IMR-90 (cell line): ENCODE results near the gene STAP2. TPM values are rescaled to one million over a fixed set of nuclear protein-coding genes. Genes with fewer than 3 reads are reported as not detected.

Source experiments
- ATAC-seq: fragments of 200-7000 bp; cut with Tn5 transposase; 2 replicates; pipeline ENCODE4 v1.9.1; 2020; ENCODE audit warnings: low read depth, mild to moderate bottlenecking, moderate library complexity
- BruUV-seq: library from RNA; stranded (reverse); fragments of 400-500 nt; replicated peaks from 2 replicates; lab custom pipeline; 2021; lab: Mats Ljungman, UMichigan
- CTCF ChIA-PET: fragments of 300-600 bp; formaldehyde crosslinking; extraction: SDS; loops from one replicate; lab custom pipeline; 2021; ENCODE audit warnings: antibody characterized with exemption; lab: Yijun Ruan, JAX
- POLR2A ChIA-PET: fragments of 300-600 bp; sonication (Branson Sonifier 250); formaldehyde crosslinking; loops from one replicate; lab custom pipeline; 2022; ENCODE audit warnings: antibody characterized with exemption; ENCODE audit not compliant: unreplicated experiment; lab: Charles Lee
- DNase-seq: peaks from one replicate; pipeline ENCODE4 v3.0.0; 2013
- H2AFZ ChIP-seq: replicated peaks from 2 replicates; pipeline ENCODE3; 2013; ENCODE audit warnings: low read length, mild to moderate bottlenecking; ENCODE audit not compliant: poor library complexity
- H2AK5ac ChIP-seq: 2 replicates; pipeline ENCODE4 v1.6.1; 2013; ENCODE audit warnings: low read depth, low read length, inconsistent platforms
- H2AK9ac ChIP-seq: replicated peaks from 2 replicates; pipeline ENCODE3; 2013; ENCODE audit warnings: mild to moderate bottlenecking, low read depth, low read length, moderate library complexity; ENCODE audit not compliant: poor library complexity
- H2BK120ac ChIP-seq: 2 replicates; pipeline ENCODE4 v1.6.1; 2013; ENCODE audit warnings: low read depth, low read length, inconsistent platforms
- H2BK15ac ChIP-seq: 3 replicates; pipeline ENCODE4 v1.6.1; 2013; ENCODE audit warnings: low read depth, low read length, inconsistent platforms
- H2BK20ac ChIP-seq: 2 replicates; pipeline ENCODE4 v1.6.1; 2013; ENCODE audit warnings: low read depth, mild to moderate bottlenecking, inconsistent platforms, low read length, moderate library complexity
- H2BK5ac ChIP-seq: 2 replicates; pipeline ENCODE4 v1.6.1; 2013; ENCODE audit warnings: mild to moderate bottlenecking, low read depth, low read length, inconsistent platforms; ENCODE audit not compliant: poor library complexity, severe bottlenecking
- H3K14ac ChIP-seq: replicated peaks from 2 replicates; pipeline ENCODE4 v1.6.1; 2013; ENCODE audit warnings: low read depth, low read length, inconsistent platforms
- H3K18ac ChIP-seq: 2 replicates; pipeline ENCODE4 v1.6.1; 2013; ENCODE audit warnings: low read depth, low read length, control low read depth
- H3K23ac ChIP-seq: 2 replicates; pipeline ENCODE4 v1.6.1; 2013; ENCODE audit warnings: low read depth, low read length, inconsistent platforms
- H3K27ac ChIP-seq: 2 replicates; pipeline ENCODE4 v1.5.1; 2013; ENCODE audit warnings: mild to moderate bottlenecking, control low read depth, low read length; ENCODE audit not compliant: insufficient read depth
- H3K27me3 ChIP-seq: 2 replicates; pipeline ENCODE4 v1.6.1; 2013; ENCODE audit warnings: low read length; ENCODE audit not compliant: control insufficient read depth, insufficient read depth
- H3K36me3 ChIP-seq: 2 replicates; pipeline ENCODE4 v1.6.1; 2013; ENCODE audit warnings: low read length, mixed read lengths; ENCODE audit not compliant: control insufficient read depth, insufficient read depth
- H3K4ac ChIP-seq: 2 replicates; pipeline ENCODE4 v1.6.1; 2013; ENCODE audit warnings: low read depth, low read length, inconsistent platforms
- H3K4me1 ChIP-seq: 2 replicates; pipeline ENCODE4 v1.6.1; 2013; ENCODE audit warnings: low read length, mixed read lengths; ENCODE audit not compliant: control insufficient read depth, insufficient read depth
- H3K4me2 ChIP-seq: 2 replicates; pipeline ENCODE4 v1.6.1; 2013; ENCODE audit warnings: low read depth, mild to moderate bottlenecking, control low read depth, low read length, moderate library complexity
- H3K4me3 ChIP-seq: 2 replicates; pipeline ENCODE4 v1.5.1; 2013; ENCODE audit warnings: low read depth, mild to moderate bottlenecking, control low read depth, low read length, moderate library complexity; ENCODE audit not compliant: insufficient read depth
- H3K56ac ChIP-seq: 2 replicates; pipeline ENCODE4 v1.6.1; 2013; ENCODE audit warnings: low read length, inconsistent platforms; ENCODE audit not compliant: insufficient read depth; ENCODE audit errors: extremely low read depth
- H3K79me1 ChIP-seq, 2 experiments: 2 replicates each; pipeline ENCODE4 v1.6.1; 2013; ENCODE audit warnings: low read length in 2 of 2, inconsistent platforms in 1 of 2, low read depth in 1 of 2
- H3K9ac ChIP-seq: 2 replicates; pipeline ENCODE4 v1.6.1; 2013; ENCODE audit warnings: low read depth, low read length, control low read depth
- H3K9me1 ChIP-seq: 2 replicates; pipeline ENCODE4 v1.6.1; 2013; ENCODE audit warnings: low read length, inconsistent platforms; ENCODE audit not compliant: insufficient read depth
- H3K9me3 ChIP-seq: 2 replicates; pipeline ENCODE4 v1.6.1; 2013; ENCODE audit warnings: low read length; ENCODE audit not compliant: control insufficient read depth, insufficient read depth
- H4K20me1 ChIP-seq: 2 replicates; pipeline ENCODE4 v1.6.1; 2013; ENCODE audit warnings: low read length, inconsistent platforms; ENCODE audit not compliant: insufficient read depth
- H4K5ac ChIP-seq: 2 replicates; pipeline ENCODE4 v1.6.1; 2013; ENCODE audit warnings: mild to moderate bottlenecking, low read depth, low read length, control low read depth
- H4K8ac ChIP-seq, 2 experiments: 2 replicates each; pipeline ENCODE4 v1.6.1; 2013; ENCODE audit warnings: low read depth in 2 of 2, low read length in 2 of 2, control low read depth in 1 of 2, inconsistent platforms in 1 of 2
- H4K91ac ChIP-seq: 2 replicates; pipeline ENCODE4 v1.6.1; 2013; ENCODE audit warnings: low read depth, low read length, inconsistent platforms; ENCODE audit not compliant: insufficient read depth
- CHD1 ChIP-seq: IDR thresholded peaks from 2 replicates; pipeline ENCODE4 v1.6.1; 2012; ENCODE audit warnings: low read depth, low read length, improper control_type of control experiment
- FOS ChIP-seq: fragments of 150-350 bp; IDR thresholded peaks from 2 replicates; pipeline ENCODE4 v1.6.1; 2016; ENCODE audit warnings: low read depth, low read length
- RCOR1 ChIP-seq: IDR thresholded peaks from 2 replicates; pipeline ENCODE4 v1.6.1; 2012; ENCODE audit warnings: mild to moderate bottlenecking, low read length, improper control_type of control experiment; ENCODE audit not compliant: insufficient replicate concordance
- SMC3 ChIP-seq: fragments of 150-350 bp; IDR thresholded peaks from 2 replicates; pipeline ENCODE4 v1.6.1; 2016; ENCODE audit warnings: low read depth, mild to moderate bottlenecking, antibody characterized with exemption, low read length, moderate library complexity
- WGBS, 2 experiments: methylation state at CpG; one replicate each; pipeline versions ENCODE4 v1.1.5 to v1.1.7; 2013; ENCODE audit warnings: missing lambda C conversion rate in 2 of 2; ENCODE audit not compliant: insufficient read length in 1 of 2; ENCODE audit errors: extremely low coverage in 2 of 2; 5-methylcytosine and 5-hydroxymethylcytosine counted together
- dilution Hi-C: fragments of 300-500 bp; cut with HindIII; formaldehyde crosslinking; loops from one replicate; pipeline ENCODE4 v1.14.3; 2018; ENCODE audit warnings: low sequenced_read_pairs; ENCODE audit not compliant: unreplicated experiment
- in situ Hi-C: fragments of 300-500 bp; cut with MboI; formaldehyde crosslinking; loops from 3 replicates; pipeline ENCODE4 v1.14.3; 2019; ENCODE audit warnings: low sequenced_read_pairs, inconsistent platforms, mixed read lengths
- intact Hi-C: fragments of 100-400 bp; cut with micrococcal nuclease; formaldehyde crosslinking; loops from 2 replicates; pipeline ENCODE4 v1.10.0; 2022
- polyA plus RNA-seq, 3 experiments: library from polyadenylated mRNA; depleted of rRNA; stranded (reverse); fragments of >200 nt; gene quantifications; 2 replicates each; pipeline ENCODE4 v1.2.3, GENCODE V29; 2012; ENCODE audit warnings: low replicate concordance in 1 of 3
- total RNA-seq: library from RNA; depleted of rRNA; stranded (reverse); fragments of >200 nt; gene quantifications from 2 replicates; pipeline ENCODE4 v1.2.3, GENCODE V29; 2012
- TF ChIP-seq, protein P1 (sequence below): fragments of 150-350 bp; IDR thresholded peaks from 2 replicates; pipeline ENCODE4 v1.6.1; 2016; ENCODE audit warnings: low read depth, mild to moderate bottlenecking, low read length, moderate library complexity, borderline replicate concordance
- TF ChIP-seq, protein P2 (sequence below): conservative IDR thresholded peaks from 2 replicates; pipeline ENCODE4 v1.5.1; 2012; ENCODE audit warnings: mild to moderate bottlenecking, low read depth, low read length, improper control_type of control experiment

The STAP2 gene
- total and polyA plus RNA-seq, 2 of the 4 experiments (the other 2 are of a cell fraction), result 1.3 to 3.4 TPM

DNA sequence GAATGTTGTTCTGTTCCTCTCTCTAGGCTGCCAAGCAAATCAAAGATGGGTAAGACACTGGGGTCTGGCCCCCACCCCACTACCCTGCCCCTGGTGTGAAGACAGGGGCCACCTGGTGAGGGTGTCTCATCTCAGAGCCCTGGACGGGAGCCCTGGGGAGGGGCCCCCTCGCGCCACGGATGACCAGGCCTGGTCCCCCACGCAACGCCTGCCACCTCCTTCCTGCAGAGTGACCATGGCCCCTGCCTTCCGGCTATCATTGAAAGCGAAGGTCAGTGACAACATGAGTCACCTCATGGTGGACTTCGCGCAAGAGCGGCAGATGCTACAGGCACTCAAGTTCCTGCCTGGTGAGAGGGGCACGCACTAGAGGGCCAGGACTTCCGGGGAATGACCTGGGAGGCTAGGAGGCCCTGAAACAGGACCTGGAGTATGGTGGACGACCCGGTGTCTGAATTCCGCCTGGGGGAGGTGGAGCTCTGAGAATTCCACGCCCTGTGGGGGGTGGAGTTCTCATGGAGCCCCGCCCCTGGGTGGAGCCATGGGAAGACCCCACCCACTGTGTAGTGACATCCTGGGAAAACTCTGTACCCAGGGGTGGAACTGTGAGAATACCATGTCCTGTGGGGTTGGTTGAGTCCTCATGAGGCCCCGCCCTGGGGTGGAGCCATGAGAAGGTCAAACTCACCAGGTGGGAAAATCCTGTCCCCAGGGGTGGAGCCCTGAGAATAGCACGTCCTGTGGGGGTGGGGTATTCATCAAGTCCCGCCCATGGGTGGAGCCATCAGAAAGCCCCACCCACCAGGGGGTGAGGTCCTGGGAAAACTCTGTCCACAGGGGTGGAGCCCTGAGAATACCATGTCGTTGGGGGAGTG, 28.1 kb downstream of the STAP2 start:
- peaks cover 0 to 3% of the 10 kb centered on the region in 2 experiments; a peak in 1 of 4 replicates for H3K79me1 ChIP-seq
- H3K27ac ChIP-seq, result no peak overlapping the region
- no peak overlapping the region for H2BK15ac ChIP-seq
- peak overlapping the region; percentile 42 for H2AK9ac ChIP-seq
- H3K4me1 ChIP-seq, result no peaks in the 10 kb centered on the region
- BruUV-seq, result no TSS peak
- POLR2A ChIA-PET, result no interaction called here
- 93% methylated on average over 8 of the region's 22 CpGs; no CpG with 5 or more reads in 1 of the 2 experiments for WGBS, 2 experiments
- no peak overlapping the region for H3K14ac ChIP-seq
- H4K8ac ChIP-seq, result no peak overlapping the region
- intact Hi-C loops, result no loop called here
- no peak overlapping the region for H4K91ac ChIP-seq
- no peak overlapping the region for H2BK20ac ChIP-seq
- H2BK120ac ChIP-seq, result no peak overlapping the region
- H2AK5ac ChIP-seq, result no peak overlapping the region
- H3K23ac ChIP-seq, result no peak overlapping the region
- H2AFZ ChIP-seq, result no peak overlapping the region
- H3K9me1 ChIP-seq, result no peaks in the 10 kb centered on the region
- DNase-seq, result no peak
- no peak overlapping the region for H3K9ac ChIP-seq
- H3K4ac ChIP-seq, result no peak overlapping the region
- no peak for TF ChIP-seq FOS
- TF ChIP-seq SMC3, result no peak
- TF ChIP-seq, protein P1, sequence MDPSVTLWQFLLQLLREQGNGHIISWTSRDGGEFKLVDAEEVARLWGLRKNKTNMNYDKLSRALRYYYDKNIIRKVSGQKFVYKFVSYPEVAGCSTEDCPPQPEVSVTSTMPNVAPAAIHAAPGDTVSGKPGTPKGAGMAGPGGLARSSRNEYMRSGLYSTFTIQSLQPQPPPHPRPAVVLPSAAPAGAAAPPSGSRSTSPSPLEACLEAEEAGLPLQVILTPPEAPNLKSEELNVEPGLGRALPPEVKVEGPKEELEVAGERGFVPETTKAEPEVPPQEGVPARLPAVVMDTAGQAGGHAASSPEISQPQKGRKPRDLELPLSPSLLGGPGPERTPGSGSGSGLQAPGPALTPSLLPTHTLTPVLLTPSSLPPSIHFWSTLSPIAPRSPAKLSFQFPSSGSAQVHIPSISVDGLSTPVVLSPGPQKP, result no peak
- TF ChIP-seq CHD1, result no peak
- TF ChIP-seq, protein P2, sequence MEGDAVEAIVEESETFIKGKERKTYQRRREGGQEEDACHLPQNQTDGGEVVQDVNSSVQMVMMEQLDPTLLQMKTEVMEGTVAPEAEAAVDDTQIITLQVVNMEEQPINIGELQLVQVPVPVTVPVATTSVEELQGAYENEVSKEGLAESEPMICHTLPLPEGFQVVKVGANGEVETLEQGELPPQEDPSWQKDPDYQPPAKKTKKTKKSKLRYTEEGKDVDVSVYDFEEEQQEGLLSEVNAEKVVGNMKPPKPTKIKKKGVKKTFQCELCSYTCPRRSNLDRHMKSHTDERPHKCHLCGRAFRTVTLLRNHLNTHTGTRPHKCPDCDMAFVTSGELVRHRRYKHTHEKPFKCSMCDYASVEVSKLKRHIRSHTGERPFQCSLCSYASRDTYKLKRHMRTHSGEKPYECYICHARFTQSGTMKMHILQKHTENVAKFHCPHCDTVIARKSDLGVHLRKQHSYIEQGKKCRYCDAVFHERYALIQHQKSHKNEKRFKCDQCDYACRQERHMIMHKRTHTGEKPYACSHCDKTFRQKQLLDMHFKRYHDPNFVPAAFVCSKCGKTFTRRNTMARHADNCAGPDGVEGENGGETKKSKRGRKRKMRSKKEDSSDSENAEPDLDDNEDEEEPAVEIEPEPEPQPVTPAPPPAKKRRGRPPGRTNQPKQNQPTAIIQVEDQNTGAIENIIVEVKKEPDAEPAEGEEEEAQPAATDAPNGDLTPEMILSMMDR, result no peak
- TF ChIP-seq RCOR1, result no peak
- ATAC-seq, result no peak
- H2BK5ac ChIP-seq, result no peak overlapping the region
- H3K4me3 ChIP-seq, result no peak overlapping the region
- H3K56ac ChIP-seq, result no peak overlapping the region
- no peaks in the 10 kb centered on the region for H3K9me3 ChIP-seq
- peaks cover 11% of the 10 kb centered on the region; the same call in 1 of the 2 replicates for H3K36me3 ChIP-seq
- H3K18ac ChIP-seq, result no peak overlapping the region
- dilution Hi-C loops, result no loop called here
- H4K5ac ChIP-seq, result no peak overlapping the region
- no peaks in the 10 kb centered on the region for H3K27me3 ChIP-seq
- in situ Hi-C loops, result no loop called here
- CTCF ChIA-PET, result no interaction called here
- H4K20me1 ChIP-seq, result no peaks in the 10 kb centered on the region
- no peak overlapping the region for H3K4me2 ChIP-seq
